Right kidney (tissue), 9 donors: Measurements from ENCODE around the gene ZNF618.

Experiments used
- DNase-seq: peaks from one replicate; pipeline ENCODE4 v3.0.0-alpha.2; 2016
- long read RNA-seq, 8 donors: transcript quantifications; one replicate each; lab custom pipeline, GENCODE V29; 2026

Gene ZNF618, protein sequence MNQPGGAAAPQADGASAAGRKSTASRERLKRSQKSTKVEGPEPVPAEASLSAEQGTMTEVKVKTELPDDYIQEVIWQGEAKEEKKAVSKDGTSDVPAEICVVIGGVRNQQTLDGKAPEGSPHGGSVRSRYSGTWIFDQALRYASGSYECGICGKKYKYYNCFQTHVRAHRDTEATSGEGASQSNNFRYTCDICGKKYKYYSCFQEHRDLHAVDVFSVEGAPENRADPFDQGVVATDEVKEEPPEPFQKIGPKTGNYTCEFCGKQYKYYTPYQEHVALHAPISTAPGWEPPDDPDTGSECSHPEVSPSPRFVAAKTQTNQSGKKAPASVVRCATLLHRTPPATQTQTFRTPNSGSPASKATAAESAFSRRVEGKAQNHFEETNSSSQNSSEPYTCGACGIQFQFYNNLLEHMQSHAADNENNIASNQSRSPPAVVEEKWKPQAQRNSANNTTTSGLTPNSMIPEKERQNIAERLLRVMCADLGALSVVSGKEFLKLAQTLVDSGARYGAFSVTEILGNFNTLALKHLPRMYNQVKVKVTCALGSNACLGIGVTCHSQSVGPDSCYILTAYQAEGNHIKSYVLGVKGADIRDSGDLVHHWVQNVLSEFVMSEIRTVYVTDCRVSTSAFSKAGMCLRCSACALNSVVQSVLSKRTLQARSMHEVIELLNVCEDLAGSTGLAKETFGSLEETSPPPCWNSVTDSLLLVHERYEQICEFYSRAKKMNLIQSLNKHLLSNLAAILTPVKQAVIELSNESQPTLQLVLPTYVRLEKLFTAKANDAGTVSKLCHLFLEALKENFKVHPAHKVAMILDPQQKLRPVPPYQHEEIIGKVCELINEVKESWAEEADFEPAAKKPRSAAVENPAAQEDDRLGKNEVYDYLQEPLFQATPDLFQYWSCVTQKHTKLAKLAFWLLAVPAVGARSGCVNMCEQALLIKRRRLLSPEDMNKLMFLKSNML
- long read RNA-seq, donor 1, partial matches to known transcripts = 67 of 77 reads
- long read RNA-seq, donor 1, other reads (novel, unspliced or antisense) = 10 of 77 reads
- long read RNA-seq, donor 2, full-length matches to known transcripts = 1 of 1 reads
- long read RNA-seq, donor 2, partial matches to known transcripts = 0 of 1 reads
- long read RNA-seq, donor 2, other reads (novel, unspliced or antisense) = 0 of 1 reads
- long read RNA-seq, donor 3, full-length matches to known transcripts = 2 of 2 reads
- long read RNA-seq, donor 3, partial matches to known transcripts = 0 of 2 reads
- long read RNA-seq, donor 3, other reads (novel, unspliced or antisense) = 0 of 2 reads
- long read RNA-seq, donor 4, partial matches to known transcripts = 0 of 1 reads
- long read RNA-seq, donor 4, other reads (novel, unspliced or antisense) = 0 of 1 reads
- long read RNA-seq, donor 5, full-length matches to known transcripts = 1 of 1 reads
- long read RNA-seq, donor 5, partial matches to known transcripts = 0 of 1 reads
- long read RNA-seq, donor 5, other reads (novel, unspliced or antisense) = 0 of 1 reads
- long read RNA-seq, donor 6, full-length matches to known transcripts = 2 of 2 reads
- long read RNA-seq, donor 6, partial matches to known transcripts = 0 of 2 reads
- long read RNA-seq, donor 6, other reads (novel, unspliced or antisense) = 0 of 2 reads
- long read RNA-seq, donor 7, full-length matches to known transcripts = 3 of 3 reads
- long read RNA-seq, donor 7, partial matches to known transcripts = 0 of 3 reads
- long read RNA-seq, donor 7, other reads (novel, unspliced or antisense) = 0 of 3 reads
- long read RNA-seq, donor 8, full-length matches to known transcripts = 1 of 1 reads
- long read RNA-seq, donor 8, partial matches to known transcripts = 0 of 1 reads
- long read RNA-seq, donor 8, other reads (novel, unspliced or antisense) = 0 of 1 reads

DNA sequence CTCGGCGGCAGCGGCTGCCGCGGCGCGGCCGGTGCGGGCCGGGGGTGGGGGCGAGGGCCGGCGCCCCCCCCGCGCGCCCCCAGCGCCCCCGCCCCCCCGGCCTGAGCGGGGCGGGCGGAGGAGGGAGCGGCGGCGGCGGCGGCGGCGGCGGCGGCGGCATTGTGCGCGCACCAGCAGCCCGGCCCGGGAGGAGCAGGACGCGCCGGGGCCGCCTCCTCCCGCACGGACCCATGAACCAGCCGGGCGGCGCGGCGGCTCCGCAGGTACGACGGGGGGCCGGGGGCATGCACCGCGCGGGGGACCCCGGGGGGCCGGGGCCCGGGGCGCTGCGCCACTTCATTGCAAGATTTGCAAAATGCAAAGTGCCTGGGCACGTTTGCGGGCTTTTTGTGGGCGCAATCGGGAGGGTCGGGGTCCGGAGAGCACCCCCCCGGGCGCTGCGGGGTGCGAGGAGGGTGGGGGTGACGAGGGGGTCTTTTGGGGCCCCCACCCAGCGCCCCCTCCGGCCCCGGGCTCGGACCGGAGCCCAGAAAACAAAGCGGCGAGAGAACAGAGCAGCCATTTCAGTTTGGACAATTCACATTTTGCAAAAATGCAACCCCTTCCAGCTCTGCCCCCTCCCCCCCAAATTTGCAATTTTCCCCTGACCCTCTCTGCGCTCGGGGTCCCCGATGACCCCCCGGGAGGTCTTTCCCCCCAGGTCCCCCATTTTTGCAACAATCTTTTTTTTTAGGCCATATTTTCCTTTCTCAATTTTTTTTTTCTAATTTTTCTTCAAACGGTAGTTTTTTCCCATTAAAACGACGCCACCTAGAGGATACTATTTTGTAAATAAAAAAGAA, at the start of gene ZNF618:
TSS of gene ZNF618 (plus strand) at position 159 of the 842 bp plus-strand sequence. CDS start at position 231, 72 bp downstream.
- peak; percentile 61 for DNase-seq

DNA sequence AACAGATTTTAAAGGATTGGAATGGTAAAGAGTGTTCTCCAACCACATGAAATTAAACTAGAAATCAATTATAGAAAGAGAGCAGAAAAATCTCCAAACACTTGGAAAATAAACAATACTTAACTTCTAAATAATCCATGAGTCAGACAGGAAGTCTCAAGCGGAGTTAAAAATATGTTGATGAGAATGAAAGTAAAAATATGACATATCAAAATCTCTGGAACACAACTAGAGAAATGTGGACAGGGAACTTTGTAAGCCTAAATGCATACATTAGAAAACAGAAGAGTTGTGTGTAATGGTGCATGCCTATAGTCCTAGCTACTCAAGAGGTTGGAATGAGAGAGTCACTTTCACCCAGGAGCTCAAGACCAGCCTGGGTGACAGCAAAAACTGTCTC, 47.9 kb upstream of the ZNF618 start:
- DNase-seq = no peak

DNA sequence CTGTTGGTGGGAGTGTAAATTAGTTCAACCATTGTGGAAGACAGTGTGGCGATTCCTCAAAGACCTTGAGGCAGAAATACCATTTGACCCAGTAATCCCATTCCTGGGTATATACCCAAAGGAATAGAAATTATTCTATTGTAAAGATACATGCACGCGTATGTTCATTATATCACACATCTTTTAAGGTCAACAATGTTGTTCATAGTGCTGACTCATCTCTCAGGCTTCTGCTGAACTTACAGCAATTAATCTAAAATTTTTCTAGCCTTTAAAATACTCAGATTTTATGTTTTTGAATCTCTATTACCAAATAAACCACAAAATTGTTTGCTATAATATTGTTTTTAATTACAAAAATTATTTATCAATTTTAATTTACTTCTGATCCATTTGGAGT, 38.8 kb upstream of the ZNF618 start:
- DNase-seq = no peak

DNA sequence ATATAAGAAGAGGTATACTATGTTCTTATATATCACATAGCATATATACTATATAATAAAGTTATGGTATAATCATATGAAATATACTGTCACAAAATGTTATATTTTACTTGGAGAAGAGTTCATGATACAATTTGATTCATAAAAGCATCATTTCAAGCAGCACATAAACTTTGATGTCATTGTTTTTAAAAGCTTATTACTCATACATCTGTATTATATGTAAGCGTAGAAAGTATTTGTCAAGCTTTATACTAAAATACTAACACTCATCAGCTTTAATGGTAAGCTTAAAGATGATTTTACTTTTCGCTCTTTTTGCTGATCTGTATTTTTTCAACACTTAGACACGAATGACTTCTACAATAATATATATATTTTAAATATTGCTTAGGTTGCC, 34.0 kb upstream of the ZNF618 start:
- no peak for DNase-seq

DNA sequence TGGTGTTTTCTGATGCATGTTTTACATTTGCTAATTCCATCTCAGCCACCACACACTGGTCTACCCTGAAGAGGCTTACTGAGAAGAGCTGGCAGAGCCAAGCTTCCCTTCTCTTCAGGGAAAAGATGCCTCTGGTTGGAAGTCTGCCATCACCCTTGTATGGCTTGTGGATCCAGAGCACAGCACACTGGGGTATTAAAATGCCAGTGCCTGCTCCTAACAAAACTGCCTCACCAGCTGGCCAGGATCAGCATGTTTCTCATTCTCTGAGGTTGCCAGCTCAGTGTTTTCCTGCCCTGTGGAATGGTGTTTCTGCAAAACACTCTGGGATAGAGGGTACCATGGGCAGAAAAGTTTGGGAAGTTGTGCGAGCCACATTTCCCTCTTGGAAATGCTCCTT, 31.6 kb upstream of the ZNF618 start:
- no peak for DNase-seq

DNA sequence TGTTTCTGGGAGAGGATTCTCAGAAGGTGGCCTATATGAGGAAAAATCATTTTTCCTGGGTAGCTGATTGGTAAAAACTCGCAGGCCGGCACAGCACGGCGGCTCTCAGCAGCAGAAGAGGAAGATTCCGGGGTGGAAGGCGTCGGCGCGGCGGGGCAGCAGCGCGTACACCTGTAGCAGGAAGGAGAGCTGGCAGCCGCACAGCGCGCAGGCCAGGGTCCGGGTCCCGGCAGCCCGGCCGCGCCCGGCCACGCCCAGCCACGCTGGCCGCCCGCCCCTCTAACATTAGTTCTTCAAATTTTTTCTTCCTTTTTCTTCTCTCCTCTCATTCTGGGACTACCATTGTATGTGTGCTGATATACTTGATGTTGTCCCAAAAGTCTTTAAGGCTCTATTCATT, 24.8 kb upstream of the ZNF618 start:
- DNase-seq = no peak

DNA sequence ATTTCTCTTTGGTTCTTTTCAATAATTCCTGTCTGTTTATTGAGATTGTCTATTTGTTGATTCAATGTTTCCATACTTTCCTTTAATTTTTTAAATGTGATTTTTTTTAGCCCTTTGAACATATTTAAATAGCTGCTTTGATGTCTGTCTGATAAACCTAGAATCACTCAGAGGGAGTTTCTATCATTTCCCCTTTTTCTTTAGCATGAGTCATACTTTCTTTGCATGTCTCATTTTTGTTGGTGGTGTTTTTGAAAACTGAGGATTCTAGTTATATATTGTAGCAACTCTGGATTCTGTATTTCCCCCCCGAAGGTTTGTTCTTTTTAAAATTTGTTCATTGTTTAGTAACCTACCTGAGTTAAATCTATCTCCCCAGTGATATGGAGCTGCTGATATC, 24.2 kb upstream of the ZNF618 start:
- DNase-seq = no peak

DNA sequence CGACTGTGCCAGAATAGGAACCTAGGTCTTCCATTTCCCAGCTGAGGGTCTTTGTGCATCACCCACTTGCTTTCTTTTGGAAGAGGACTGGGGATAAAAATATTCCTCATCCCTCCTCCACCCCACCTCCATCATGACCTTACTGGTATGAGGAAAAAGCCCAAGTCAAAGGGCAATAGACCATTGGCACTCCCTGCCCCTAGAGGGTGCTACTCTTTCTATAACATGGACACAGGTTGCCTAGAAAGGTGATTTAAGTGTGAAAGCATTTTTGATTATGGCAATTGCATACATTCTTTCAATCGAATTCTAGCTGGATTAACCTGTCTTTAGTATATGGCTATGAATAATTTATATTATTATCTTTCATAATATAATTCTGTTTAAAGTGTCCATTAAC, 22.8 kb upstream of the ZNF618 start:
- no peak for DNase-seq

DNA sequence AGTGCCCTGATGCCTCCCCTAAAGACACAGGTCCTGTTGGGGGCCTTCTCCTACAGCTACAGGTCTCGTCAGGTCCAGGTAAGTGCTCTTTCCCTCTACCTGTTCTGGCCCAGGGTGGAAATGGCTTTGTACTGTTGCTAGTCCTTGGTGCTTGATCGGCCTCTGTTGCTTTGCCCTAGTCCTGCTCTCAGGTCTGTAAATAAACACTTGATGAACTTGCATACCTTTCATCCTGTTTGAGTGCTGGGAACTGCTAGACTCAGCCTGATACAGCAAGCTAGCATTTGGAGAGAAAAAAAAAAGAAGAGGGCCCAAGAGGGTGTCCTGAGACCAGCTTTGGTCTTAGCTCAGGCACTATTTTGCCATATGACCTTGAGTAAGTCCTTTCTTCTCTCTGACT, 21.8 kb upstream of the ZNF618 start:
- DNase-seq = no peak

DNA sequence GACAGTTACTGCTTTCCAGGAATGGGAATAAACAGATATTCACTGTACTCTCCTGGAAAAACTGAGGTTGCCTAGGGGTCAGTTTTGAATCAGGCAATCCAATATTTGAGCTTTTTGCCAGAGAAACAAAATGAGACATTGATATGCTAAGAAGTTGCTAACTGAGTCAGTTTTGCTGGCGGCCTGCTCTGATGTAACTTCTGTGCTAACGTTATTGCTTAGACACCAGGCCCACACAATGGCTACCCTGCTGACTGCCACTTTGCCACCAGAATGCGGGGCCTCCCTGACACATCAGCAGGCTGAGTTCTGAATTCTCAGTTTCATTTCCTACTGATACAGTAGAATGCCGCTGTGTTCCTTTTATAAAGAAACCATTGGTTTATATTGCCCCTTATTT, 18.2 kb upstream of the ZNF618 start:
- no peak for DNase-seq

DNA sequence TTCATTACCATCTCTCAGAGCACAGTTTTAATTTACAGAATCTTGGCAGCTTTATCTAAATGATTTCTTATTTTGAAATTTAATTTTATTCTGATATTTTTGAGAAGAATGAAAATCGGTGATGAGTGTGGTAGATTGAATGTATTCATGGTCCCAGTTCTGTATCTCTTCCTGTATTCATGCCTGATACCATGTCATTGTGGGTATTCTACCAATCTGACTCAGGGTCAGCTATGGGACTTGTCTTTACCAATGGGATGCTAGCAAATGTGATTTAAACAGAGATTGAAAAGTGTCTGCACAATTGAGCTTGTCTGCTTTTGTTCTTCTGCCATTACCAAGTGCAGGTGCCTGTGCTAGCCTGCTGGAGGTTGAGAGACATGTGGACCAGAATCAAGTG, 17.8 kb upstream of the ZNF618 start:
- DNase-seq = no peak

DNA sequence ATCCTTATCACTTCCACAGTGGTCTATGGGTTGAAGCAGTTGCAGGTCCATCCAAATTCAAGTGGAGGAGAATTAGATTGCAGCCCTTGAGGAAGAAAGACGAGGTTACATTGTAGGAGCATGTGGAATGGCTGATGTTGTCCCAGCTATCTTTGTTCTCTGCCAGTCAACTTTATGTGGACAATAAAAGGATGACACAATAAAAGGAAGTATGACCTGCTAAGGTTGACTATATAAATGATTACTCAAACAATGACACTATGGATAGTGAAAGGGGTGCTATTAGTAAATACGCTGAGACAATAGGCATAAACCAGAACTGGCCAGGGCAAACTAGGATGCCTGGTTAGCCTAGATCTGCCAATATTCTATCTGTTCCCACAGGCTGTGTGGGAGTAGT, 12.8 kb upstream of the ZNF618 start:
- no peak for DNase-seq

DNA sequence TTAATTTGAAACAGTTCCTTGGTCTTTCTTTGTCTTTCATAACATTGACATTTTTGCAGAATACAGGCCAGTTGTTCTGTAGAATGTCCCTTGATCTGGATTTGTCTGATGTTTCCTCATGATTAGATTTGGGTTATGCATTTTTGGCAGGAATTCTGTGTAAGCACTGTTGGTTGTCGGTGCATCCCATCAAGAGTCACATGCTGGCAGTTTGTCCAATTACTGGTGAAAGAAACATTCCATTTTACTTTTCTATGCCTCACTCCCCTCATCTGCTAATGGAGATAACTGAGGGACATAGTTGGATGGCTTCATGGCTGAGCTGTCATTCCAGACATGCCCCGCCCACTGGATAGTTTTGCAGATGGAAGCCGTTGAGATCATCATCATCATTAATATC, 7.6 kb upstream of the ZNF618 start:
- DNase-seq = no peak

DNA sequence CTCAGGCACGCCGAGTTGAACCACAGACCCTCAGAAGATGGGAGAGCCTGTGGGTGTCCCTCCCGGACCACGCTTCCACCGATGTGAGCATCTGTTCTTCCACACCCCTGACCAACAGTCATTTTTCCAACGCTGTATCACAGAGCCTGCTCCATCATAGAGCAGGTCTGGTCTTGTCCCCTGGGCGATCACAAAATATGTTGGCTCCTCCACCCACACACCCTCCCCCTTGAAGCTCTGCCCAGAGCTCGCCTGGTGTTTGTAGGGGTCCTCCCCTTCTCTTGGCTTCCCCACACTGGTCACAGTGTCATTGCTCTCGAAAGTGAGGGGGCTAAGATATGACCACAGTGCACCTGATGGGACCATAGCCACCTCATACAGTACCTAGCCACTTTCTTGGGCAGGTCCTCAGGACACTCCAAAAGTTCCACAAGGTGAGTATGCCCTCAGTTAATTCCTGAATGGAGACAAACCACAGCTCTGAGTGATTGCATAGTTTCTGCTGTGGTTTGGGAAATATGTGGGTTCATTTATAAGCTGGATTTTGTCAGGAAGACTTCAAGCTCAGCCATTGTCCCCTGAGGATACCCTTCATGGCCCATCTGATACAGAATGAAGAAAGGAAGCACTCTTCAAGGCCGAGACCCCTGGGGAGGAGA, 3.5 kb upstream of the ZNF618 start:
- DNase-seq = no peak

DNA sequence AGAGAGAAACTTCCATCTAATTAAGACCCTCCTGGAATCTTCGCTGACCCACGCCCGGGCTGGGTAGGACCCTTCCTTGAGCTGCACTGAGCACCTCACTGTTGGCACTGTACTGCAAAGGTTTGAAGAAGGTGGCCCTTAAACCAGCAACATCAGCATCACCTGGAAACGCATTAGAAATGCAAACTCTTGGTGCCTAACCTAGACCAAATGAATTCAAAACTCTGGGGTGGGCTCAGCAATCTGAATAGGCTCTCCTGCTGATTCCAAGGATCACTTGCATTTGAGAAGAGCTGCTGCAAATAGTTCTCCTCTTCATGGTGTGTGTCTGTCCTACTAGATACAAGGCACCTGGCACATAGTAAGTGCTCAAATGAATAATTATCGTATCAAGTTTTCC, 2.7 kb upstream of the ZNF618 start:
- no peak for DNase-seq

DNA sequence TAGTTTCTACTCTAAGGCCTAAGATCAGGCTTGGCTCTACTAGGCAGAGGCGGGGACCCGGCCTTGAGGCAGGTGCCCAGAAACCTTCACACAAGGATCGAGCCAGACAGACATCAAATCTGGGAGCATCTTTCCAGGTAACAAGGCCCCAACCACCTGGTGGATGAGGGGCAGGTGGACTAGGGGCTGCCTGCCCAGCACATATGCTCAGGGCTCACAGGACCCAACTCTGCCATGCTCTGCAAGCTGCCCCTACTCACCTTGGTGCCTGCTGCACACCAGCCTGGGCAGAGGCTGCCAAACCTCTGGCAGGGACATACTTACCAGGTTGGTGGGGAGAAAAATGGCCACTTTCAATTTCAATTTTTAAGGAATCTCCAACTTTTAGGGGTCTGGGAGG, 2.2 kb upstream of the ZNF618 start:
- DNase-seq = no peak

DNA sequence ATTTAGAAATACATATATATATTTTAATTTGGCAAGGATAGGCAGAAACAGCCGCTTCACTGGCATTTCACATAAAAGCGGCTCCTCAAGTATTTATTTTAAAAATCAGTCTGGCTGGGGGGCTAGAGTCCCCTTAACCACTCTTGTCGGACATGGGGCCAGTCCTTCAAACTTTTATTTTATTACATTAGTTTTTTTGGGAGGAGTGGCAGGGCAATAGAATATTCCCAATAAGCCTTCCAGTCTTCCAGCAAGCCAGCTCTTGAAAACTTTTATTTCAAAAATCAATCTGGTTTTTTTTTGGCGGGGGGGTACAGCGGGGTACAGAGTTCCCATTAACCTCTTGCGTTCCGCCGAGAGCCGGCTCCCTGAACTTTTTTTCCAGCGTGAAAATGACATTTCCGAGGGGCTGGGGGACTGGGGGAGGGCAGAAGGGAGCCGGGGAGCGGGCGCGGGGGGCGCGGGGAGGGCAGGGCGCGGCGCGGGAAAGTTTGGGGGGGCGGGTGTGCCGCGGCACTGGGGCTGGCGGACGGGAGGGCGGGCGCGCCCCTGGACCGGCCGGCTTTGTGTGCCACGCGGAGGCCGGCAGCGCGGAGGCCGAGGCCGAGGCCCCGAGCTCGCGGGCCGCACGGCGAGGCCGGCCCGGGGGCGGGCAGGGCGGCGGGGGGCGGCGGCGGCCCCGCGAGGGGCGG, 504 bp upstream of the ZNF618 start:
- DNase-seq = peak; percentile 45

DNA sequence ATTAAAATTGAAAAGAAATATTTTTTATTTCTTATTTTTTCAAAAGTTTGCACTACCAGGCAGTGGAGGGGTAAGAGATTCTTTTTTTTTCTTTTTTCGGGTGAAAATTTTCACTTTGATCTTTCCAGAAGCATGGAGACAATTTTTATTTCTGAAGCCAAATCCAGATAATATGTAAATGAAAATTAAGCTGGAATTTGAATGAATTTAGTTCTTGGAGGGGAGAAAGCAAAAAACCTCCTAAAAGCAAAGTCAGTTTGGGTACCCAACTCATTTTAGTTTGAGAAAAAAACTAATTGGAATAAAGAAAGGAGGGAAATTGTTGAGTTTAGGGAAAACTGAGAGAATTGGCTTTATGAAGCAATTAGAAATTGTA, 872 bp downstream of the ZNF618 start:
- no peak for DNase-seq

DNA sequence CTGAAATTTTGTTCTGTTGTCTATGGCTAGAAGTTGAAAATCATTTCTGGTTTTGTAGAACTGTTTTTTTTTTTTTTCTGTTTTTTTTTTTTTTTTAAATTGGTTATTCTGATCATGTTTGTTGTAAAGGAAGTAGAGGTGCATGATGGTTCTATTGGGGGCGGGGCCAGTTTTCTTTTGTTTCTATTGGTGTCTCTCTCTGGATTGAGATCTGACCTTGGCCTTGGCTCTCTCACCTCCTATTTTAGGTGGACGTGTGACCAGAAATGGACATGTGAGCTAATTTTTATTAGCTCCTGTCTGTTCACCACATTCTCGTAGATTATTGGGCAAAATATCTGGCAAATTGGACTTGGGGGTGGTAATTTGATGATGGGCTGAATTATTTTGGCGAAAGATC, 3.2 kb downstream of the ZNF618 start:
- no peak for DNase-seq
